IPS-11a (cell line): ENCODE results near the gene BACH1.
"Not testable (repeated sequence)": the region's sequence is repeated elsewhere in the genome, so short reads cannot be mapped to it uniquely, and the experiment has no call there.

ENCODE experiments used
- H3K4me3 ChIP-seq: one replicate; pipeline ENCODE4 v1.5.1; 2013; ENCODE audit warnings: low read depth, low read length, control low read depth

The BACH1 gene

DNA sequence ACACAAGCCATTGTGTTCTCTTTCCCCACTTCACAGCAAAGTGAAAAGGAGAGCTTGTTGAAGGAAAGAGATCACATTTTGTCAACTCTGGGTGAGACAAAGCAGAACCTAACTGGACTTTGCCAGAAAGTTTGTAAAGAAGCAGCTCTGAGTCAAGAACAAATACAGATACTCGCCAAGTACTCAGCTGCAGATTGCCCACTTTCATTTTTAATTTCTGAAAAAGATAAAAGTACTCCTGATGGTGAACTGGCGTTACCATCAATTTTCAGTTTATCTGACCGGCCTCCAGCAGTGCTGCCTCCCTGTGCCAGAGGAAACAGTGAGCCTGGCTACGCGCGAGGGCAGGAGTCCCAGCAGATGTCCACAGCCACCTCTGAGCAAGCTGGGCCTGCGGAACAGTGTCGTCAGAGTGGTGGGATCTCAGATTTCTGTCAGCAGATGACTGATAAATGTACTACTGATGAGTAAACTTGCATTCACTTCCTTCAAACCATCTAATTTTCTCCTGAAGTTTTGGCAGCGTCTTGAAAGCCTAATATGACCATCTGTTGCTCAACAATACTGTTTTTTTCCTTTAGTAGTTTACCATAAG is 43.7 kb downstream of the BACH1 start:
- H3K4me3 ChIP-seq: no peak overlapping the region

DNA sequence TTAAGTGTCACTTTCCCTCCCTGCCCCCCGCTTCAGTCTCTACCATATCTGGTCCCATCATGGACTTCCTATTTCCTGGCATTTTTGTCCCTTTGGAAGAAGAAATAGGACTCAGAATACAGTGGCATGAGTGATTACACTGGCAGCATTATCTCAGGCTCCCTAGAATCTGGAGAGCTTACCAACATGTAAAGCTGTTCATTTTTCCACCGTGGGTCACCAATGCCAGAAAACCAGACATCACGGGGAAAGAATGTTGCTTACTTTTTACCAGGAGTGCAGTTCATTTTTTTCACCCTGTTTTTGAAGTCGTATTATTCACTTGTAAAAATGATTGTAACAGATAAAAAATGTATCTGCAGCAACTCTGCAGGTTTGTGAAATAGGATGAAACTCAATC is 44.8 kb downstream of the BACH1 start:
- H3K4me3 ChIP-seq: no peak overlapping the region

DNA sequence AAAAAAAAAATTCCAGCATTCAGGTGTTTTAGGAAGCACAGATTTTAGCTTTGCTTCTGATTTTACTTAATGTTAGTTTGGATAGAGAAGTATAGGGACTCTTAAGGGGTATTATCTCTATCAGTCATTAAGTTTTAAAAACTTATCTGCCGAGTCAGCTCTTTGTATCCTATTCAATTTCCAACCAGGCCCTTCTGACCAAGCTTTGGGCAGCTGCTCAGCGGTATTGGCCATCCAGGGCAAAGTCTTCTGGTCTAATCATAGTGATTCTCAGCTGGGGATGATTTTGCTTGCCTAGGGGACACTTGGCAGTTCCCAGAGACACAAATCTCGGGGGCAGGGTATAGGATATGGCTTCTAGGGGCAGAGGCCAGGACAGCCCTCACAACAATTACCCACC is 47.6 kb downstream of the BACH1 start:
- H3K4me3 ChIP-seq: no peak overlapping the region

GRCh38 chr21:29346771-29347170 is 48.0 kb downstream of the BACH1 start:
- H3K4me3 ChIP-seq: no peak overlapping the region

GRCh38 chr21:29347274-29347681 is 48.6 kb downstream of the BACH1 start:
- H3K4me3 ChIP-seq: no peak overlapping the region

DNA sequence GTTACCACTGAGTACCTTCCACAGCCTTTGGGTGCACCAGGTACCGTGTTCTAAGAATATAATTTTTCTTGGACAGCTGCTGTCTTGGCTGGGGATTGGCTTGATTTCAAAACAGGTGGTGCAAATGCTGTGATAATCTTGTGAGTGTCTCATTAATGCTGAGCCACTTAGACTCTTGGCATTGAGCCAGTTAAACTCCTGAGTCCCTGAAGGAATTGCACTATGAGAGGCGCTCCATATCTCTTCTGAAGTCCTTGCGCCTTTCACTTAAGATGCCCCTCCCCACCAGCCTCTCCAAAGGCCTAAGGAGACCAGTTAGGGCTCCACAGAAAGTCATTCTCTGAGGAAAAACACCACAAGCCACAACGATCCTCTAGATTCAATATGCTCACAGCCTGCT is 51.0 kb downstream of the BACH1 start:
- no peak overlapping the region for H3K4me3 ChIP-seq

GRCh38 chr21:29350246-29350779 is 51.6 kb downstream of the BACH1 start:
- no peak overlapping the region for H3K4me3 ChIP-seq

- H3K4me3 ChIP-seq: no peak overlapping the region
These were observed 53.0 kb downstream of the BACH1 start for GRCh38 chr21:29351691-29352090.

- not testable (repeated sequence) for H3K4me3 ChIP-seq
These were observed 56.5 kb downstream of the BACH1 start for GRCh38 chr21:29355043-29355710.

DNA sequence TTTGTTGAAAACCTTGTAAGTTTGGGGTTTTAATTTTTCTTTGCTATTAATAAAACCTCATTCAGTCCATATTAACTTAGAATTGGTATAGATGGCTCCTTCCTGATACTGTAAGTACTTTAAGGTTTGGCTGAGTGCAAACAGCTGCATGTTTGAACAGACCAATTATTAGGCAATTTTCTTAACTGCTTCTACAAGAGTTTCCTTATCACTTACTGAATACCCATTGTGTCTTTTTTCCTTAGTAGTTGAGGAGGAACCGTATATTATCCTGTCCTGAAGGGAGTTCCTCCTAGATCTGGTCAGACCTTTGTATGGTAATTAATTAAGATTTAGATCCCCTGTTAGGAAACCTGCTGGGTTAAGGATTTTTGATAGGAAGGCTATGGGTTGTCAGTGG is 57.6 kb downstream of the BACH1 start:
- H3K4me3 ChIP-seq: not testable (repeated sequence)

DNA sequence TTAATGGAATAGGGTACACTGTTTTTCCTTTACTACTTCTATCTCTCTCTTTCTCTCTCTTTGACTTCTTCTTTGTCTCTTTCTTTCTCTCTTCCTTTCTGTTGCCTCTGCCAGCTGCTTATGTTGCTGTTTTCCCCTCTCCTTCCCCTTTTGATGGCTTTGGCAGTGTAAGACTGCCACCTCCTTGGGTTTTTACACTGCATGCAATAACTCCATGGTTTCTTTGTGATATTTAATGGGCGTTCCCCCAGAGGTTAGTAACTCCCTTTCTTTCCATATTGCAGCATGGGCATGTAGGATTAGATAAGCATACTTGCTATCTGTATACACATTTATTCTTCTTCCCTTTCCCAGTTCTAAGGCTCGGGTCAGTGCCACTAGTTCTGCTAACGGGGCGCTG is 58.1 kb downstream of the BACH1 start:
- not testable (repeated sequence) for H3K4me3 ChIP-seq

GRCh38 chr21:29359718-29360117 is 61.0 kb downstream of the BACH1 start:
- H3K4me3 ChIP-seq: no peak overlapping the region

DNA sequence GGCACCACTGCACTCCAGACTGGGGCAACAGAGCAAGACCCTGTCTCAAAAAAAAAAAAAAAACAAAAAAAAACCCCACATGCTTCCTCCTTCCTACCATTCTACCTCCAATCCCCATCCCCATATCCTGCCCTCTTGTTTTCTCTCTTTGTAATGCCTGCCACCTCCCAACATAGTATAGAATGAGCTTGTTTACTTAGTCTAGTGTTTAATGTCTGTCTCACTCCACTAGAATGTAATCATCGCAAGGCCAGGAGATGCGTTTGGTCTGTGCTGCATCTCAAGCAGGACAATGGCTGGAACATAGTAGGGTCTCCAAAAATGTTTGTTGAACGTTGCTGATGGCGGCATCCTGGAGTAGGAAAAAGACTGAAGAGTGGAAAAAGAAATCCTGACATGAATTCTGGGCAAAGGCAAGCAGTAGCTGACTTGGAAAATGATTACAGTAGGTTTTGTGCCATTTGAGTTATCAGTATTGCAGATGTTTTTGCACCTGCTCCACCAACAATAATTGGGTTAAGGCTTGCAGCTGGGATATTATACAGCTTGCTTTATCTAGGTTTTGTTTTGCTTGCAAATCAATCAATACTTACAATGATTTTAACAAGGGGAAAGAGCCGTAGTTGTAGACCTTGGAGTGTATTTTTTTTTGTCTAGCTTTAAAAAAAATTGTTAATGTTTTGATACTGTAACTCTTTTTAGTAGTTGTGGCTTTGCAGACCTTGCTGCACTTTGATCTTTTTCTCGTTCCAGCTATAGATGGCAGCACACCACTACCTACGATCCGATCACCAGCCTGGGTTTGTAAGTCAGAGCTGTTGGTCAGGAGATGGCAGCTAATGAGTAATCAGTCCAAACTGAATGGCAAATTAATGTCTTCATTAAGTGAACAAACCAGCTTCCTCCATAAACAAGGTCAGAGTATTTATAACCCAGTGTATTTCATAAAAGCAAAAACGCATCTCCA is 62.4 kb downstream of the BACH1 start:
- no peak overlapping the region for H3K4me3 ChIP-seq

GRCh38 chr21:29362758-29363157 is 64.0 kb downstream of the BACH1 start:
- no peak overlapping the region for H3K4me3 ChIP-seq

DNA sequence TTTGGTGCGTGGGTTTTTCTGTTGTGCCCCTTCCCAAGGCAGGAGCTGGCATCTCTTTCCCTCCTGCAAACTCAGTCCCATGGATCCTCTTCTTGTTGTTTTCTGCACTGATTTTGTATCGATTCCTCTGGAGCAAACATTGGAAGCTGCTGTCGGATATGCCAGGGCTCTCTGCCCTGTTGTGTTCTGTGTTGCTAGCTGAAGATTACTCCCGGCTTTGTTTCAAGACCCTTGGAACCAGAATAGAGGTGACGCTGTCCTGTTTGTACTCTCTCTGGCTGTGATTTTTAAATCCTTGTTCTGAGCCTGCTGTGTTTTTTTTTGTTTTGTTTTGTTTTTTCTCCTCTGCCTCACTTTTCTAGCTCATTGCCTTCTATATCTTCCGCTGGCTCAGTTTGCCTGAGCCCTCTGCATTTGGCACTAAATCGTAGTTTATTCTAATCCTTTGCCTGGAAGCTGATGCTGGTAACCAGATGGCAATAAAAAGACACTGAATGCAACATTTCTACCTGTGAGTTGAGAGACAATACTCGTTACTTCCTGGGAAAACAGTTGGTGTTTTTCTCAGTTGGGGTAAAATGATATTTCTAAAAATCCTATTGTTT is 67.0 kb downstream of the BACH1 start:
- no peak overlapping the region for H3K4me3 ChIP-seq

DNA sequence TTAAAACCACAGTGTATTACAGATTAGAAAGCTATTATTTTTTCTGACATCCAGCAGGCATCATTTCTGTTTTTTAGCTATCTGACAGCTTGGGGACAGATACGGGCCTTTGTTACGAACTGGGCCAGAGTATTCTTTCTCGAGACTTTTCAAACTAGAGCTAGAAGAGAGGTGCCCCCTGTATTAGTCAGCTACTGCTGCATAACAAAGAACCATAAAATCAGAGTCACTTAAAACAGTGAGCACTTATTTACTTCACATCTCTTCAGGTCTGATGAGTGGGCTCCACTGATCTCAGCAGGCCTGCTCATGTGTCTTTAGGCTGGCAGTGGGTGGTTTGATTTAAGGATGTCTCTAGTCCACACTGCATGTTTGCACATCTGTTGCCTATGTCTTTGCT is 67.8 kb downstream of the BACH1 start:
- no peak overlapping the region for H3K4me3 ChIP-seq

DNA sequence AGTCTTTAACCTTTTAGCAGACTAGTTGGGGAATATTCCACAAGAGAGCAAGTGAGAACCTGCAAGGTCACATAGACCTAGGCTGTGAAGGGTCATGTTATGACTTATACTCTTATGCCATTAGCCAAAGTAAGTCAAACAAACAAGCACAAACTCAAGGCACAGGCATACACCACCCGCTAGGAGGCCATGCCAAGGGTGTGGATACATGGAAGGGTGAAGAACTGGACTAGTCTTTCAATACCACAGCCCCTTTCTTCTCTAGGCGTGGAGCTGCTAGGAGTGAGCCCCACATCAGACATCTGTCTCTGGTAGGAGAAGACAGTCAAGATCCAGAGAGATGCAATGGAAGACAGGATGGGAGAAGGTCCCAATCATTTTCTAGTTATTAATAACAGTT is 68.6 kb downstream of the BACH1 start:
- H3K4me3 ChIP-seq: no peak overlapping the region

- no peak overlapping the region for H3K4me3 ChIP-seq
These were observed 70.2 kb downstream of the BACH1 start for GRCh38 chr21:29368906-29369305.

DNA sequence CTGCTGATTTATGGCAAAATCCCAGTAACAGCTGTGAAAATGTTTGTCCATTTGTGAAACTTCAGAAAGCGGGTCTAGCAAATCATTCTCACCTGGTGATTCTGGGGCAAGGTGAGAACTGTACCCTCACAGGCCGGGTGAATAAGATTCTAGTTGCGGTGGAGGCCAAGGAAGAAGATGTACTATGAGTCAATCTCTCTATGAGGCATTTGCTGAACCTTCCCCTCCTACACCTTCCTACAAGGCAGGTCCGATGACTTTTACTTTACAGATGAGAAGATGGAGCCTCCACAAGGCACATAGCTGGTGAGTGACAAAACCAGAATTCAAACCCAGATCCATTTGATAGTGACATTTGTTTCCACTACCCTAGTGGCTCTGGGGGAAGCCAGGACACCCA is 72.7 kb downstream of the BACH1 start:
- H3K4me3 ChIP-seq: no peak overlapping the region

DNA sequence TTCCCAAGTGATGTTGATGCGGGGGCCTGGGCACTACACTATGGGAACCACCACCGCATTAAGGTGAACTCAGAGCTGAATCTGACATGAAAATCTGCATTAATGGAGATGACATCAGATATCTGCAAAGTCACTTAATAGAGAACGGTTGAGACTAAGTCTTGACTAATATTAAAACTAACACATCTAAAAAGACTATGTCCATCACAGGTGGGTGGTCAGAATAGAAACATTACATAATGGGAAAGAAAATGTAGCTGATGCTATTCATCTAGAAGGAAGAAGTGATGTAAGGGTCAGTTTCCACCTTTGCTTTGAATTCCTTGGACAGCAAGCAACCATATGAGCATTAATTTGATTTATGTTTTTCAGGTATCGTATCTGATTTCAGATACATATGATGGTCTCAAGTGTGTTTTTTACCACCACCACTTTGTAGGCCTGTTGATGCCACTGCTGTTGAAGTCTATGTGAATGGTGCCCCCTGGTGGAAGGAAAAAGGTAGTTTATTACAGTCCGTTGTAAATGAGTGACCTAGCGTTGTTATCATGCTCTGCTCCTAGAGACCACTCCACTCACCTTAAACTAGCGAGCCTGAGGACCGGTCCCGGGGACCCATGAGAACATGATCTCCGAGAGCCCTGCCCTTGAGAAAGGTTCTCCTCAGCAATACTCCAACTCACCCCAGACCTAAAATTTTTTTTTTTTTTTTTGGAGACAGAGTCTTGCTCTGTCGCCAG is 73.5 kb downstream of the BACH1 start:
- no peak overlapping the region for H3K4me3 ChIP-seq

DNA sequence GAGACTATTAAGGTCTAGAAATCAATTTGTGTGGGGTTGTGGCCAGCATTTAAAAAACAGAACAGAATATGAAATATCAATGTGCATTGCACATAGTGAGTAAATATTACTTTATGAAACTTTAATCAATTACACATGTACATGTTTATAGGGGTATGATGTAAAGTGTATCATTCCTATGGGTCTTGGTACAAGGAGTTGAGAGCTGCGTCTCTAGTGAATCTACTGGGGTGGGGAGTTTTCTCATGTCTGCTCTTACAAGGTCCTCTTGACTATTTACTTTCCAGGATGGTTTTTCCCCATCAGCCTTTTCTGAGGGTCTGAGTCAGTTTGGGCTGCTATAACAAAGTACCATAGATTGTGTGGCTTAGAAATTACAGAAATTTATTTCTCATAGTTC is 75.8 kb downstream of the BACH1 start:
- H3K4me3 ChIP-seq: no peak overlapping the region
